SU-DHL-6 (cell line): Measurements from ENCODE around the gene CACNA1C.

ENCODE experiments used
- H2AFZ ChIP-seq: fragments of 200-600 bp; sonication (generic); 2 replicates; pipeline ENCODE4 v1.6.1; 2014; ENCODE audit warnings: low read depth, mild to moderate bottlenecking, moderate library complexity, mixed read lengths, antibody characterized with exemption, low read length; ENCODE audit not compliant: severe bottlenecking
- H3F3A ChIP-seq: fragments of 200-600 bp; shearing (Covaris generic); 2 replicates; pipeline ENCODE4 v1.6.0; 2016; ENCODE audit warnings: antibody characterized with exemption, mild to moderate bottlenecking; ENCODE audit not compliant: insufficient read depth
- H3K27ac ChIP-seq: fragments of 200-600 bp; sonication (generic); 2 replicates; pipeline ENCODE4 v1.5.1; 2016; ENCODE audit warnings: low read depth, mild to moderate bottlenecking, low read length, moderate library complexity, mixed read lengths
- H3K27me3 ChIP-seq: fragments of 200-600 bp; sonication (generic), shearing (Covaris generic); 2 replicates; pipeline ENCODE4 v1.6.0; 2014; ENCODE audit warnings: mild to moderate bottlenecking, low read length
- H3K36me3 ChIP-seq: fragments of 200-600 bp; sonication (generic); 2 replicates; pipeline ENCODE4 v1.6.1; 2014; ENCODE audit warnings: mild to moderate bottlenecking, low read length, mixed read lengths
- H3K4me2 ChIP-seq: fragments of 300-600, 200-600 bp; shearing (Covaris generic), sonication (generic); 2 replicates; pipeline ENCODE4 v1.6.0; 2014; ENCODE audit warnings: low read length, low read depth, mild to moderate bottlenecking; ENCODE audit not compliant: poor library complexity, severe bottlenecking
- H3K4me3 ChIP-seq: fragments of 200-600 bp; sonication (generic); 2 replicates; pipeline ENCODE4 v1.5.1; 2014; ENCODE audit warnings: antibody characterized with exemption, low read length, mild to moderate bottlenecking, mixed read lengths; ENCODE audit not compliant: insufficient read depth, poor library complexity, severe bottlenecking
- H3K79me2 ChIP-seq: fragments of 200-600 bp; sonication (generic); 2 replicates; pipeline ENCODE4 v1.6.1; 2014; ENCODE audit warnings: mild to moderate bottlenecking, low read length, moderate library complexity; ENCODE audit not compliant: insufficient read depth
- H3K9ac ChIP-seq: fragments of 200-600 bp; sonication (generic); 2 replicates; pipeline ENCODE4 v1.7.0; 2014; ENCODE audit warnings: mild to moderate bottlenecking, low read length
- H3K9me2 ChIP-seq: fragments of 200-600 bp; sonication (generic); replicated peaks from 2 replicates; pipeline ENCODE4 v1.6.1; 2014; ENCODE audit warnings: low read length; ENCODE audit not compliant: insufficient read depth
- H3K9me3 ChIP-seq: fragments of 200-600 bp; sonication (generic); 2 replicates; pipeline ENCODE4 v1.6.1; 2014; ENCODE audit warnings: low read length, mixed read lengths; ENCODE audit not compliant: insufficient read depth
- H4K20me1 ChIP-seq: fragments of 200-600 bp; sonication (generic); 2 replicates; pipeline ENCODE4 v1.6.1; 2014; ENCODE audit warnings: low read depth, mild to moderate bottlenecking, antibody characterized with exemption, low read length, moderate library complexity, mixed read lengths
- CTCF ChIP-seq: fragments of 200-600 bp; sonication (generic); IDR thresholded peaks from one replicate; pipeline ENCODE4 v1.5.1; 2017; ENCODE audit warnings: antibody characterized with exemption, mild to moderate bottlenecking, low read length, moderate library complexity; ENCODE audit not compliant: insufficient read depth, poor library complexity, severe bottlenecking
- EZH2phosphoT487 ChIP-seq: fragments of 200-600 bp; sonication (generic), shearing (Covaris generic); conservative IDR thresholded peaks from 2 replicates; pipeline ENCODE4 v1.6.1; 2018; ENCODE audit warnings: mild to moderate bottlenecking, antibody characterized with exemption, low read length, moderate library complexity, mixed read lengths

CACNA1C gene

GRCh38 chr12:2013086-2013485 is 39.7 kb upstream of the CACNA1C start:
- TF ChIP-seq EZH2phosphoT487 (no peak), CTCF (no peak)
- no peaks in the 10 kb centered on the region for H3F3A ChIP-seq
- H3K36me3 ChIP-seq, result no peaks in the 10 kb centered on the region
- H3K9me3 ChIP-seq, result no peaks in the 10 kb centered on the region
- H3K9ac ChIP-seq, result no peak overlapping the region
- H3K27me3 ChIP-seq, result no peaks in the 10 kb centered on the region
- no peak overlapping the region for H3K4me3 ChIP-seq
- no peaks in the 10 kb centered on the region for H3K79me2 ChIP-seq
- no peaks in the 10 kb centered on the region for H3K9me2 ChIP-seq
- H3K4me2 ChIP-seq, result no peak overlapping the region
- no peak overlapping the region for H2AFZ ChIP-seq
- H3K27ac ChIP-seq, result no peak overlapping the region
- H4K20me1 ChIP-seq, result no peaks in the 10 kb centered on the region

- Histone ChIP-seq H2AFZ (no peak overlapping the region), H4K20me1 (no peaks in the 10 kb centered on the region), H3K9me3 (no peaks in the 10 kb centered on the region), H3K79me2 (no peaks in the 10 kb centered on the region), H3K36me3 (no peaks in the 10 kb centered on the region), H3F3A (no peaks in the 10 kb centered on the region), H3K4me3 (no peak overlapping the region), H3K9ac (no peak overlapping the region), H3K9me2 (no peaks in the 10 kb centered on the region), H3K4me2 (no peak overlapping the region), H3K27me3 (no peaks in the 10 kb centered on the region), H3K27ac (no peak overlapping the region)
- TF ChIP-seq EZH2phosphoT487 (no peak), CTCF (no peak)
Observed at GRCh38 chr12:2013527-2014223, 39.1 kb upstream of the CACNA1C start.

GRCh38 chr12:2014231-2014630 is 38.6 kb upstream of the CACNA1C start:
- no peak overlapping the region for H3K4me2 ChIP-seq
- H3K79me2 ChIP-seq, result no peaks in the 10 kb centered on the region
- no peaks in the 10 kb centered on the region for H3K27me3 ChIP-seq
- no peak overlapping the region for H3K9ac ChIP-seq
- TF ChIP-seq CTCF, result no peak
- no peak for TF ChIP-seq EZH2phosphoT487
- no peaks in the 10 kb centered on the region for H3F3A ChIP-seq
- no peaks in the 10 kb centered on the region for H3K36me3 ChIP-seq
- no peak overlapping the region for H3K4me3 ChIP-seq
- no peaks in the 10 kb centered on the region for H3K9me3 ChIP-seq
- no peak overlapping the region for H3K27ac ChIP-seq
- H3K9me2 ChIP-seq, result no peaks in the 10 kb centered on the region
- H4K20me1 ChIP-seq, result no peaks in the 10 kb centered on the region
- no peak overlapping the region for H2AFZ ChIP-seq
